HT1080 (cell line): Measurements from ENCODE around the gene RPUSD3. TPM values are rescaled to one million over a fixed set of nuclear protein-coding genes. Genes with fewer than 3 reads are reported as not detected.

Experiments
- DNase-seq: peaks from one replicate; pipeline ENCODE4 v3.0.0-alpha.2; 2015; ENCODE audit warnings: low read depth
- total RNA-seq: library from RNA; depleted of rRNA; stranded (reverse); fragments of >200 nt; shearing (Covaris generic); gene quantifications from 2 replicates; pipeline ENCODE4 v1.2.3, GENCODE V29; 2014; rRNA removed

Gene RPUSD3
- total RNA-seq, 1 experiment from 2014 or later, result 46.0 TPM

DNA sequence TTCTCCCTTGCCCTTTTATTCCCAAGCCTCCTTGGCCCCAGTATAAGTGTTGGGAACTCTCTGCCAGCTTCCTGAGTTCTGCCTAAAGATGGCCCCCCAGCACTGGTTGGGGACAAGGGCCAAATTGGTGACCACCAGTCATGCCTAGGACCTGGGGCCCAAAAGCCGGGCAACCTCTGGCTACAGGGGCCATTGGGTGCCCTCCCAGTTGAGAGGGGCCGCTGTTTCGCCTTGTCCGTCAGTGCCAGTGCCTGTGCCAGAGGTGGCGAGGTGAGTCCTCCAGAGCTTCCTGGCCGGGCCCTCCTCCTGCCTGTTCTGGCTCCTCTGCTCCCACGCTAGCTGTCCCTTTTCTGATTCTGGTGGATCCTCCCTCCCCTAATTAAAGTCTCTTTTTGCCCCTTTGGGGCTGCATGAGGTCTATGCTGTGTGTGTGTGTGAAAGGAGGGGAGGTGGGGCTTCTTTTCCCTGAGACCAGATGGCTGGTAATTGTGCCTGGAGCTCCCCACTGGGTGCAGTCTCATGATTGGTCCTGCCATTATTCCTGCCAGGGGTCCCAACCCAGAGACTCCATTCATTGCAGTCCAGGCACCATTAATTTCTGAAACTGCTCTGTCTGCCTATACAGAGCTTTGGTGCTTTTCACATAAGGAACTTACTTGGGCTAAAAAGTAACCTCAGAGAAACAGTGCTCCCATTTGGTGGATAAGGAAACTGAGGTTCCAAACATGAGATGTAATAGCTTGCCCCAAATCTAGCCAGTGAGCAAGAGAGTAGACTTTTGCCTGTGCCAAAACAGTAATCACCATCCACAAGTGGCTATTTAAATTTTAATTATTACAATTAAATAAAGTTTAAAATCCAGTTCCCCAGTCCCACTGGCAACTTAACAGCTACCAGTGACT, 36.9 kb downstream of the RPUSD3 start:
- no peak for DNase-seq

DNA sequence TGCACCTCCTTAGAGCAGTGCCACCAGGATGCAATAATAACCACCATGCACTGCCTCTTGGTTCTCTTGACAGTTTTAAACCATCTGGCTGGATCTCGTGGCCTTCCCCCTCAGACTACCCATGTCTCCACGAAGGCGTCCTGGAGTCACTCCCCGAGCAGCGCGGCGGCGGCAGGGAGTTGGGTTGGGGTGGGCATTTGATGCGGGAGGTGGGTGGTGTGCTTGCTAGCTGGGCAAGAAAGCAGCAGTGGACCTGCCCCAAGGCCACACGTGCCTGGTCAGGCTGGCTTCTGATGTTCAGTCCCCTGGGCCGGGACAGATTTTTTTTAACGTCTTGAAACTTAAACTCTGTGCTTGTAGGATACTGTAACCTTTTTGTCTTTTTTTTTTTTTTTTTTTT, 37.7 kb downstream of the RPUSD3 start:
- DNase-seq, result no peak

DNA sequence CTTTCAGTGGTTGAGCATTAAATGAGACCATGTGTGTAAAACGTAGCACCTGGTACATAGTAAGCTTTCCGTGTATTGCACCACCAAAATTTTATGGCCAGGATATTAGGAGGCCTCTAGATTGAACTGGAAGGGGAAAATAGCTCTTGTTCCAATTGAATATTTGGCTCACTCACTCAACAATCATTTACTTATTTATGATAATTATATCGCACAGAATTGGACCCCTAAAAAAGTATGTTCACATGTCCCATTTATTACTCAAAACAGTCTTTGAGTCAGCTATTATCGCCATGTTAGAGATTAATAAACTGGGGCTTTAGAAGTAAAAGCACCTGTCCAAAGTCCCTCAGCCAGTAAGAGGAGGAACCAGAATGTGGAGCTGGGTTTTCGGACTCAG, 38.8 kb downstream of the RPUSD3 start:
- DNase-seq, result no peak

DNA sequence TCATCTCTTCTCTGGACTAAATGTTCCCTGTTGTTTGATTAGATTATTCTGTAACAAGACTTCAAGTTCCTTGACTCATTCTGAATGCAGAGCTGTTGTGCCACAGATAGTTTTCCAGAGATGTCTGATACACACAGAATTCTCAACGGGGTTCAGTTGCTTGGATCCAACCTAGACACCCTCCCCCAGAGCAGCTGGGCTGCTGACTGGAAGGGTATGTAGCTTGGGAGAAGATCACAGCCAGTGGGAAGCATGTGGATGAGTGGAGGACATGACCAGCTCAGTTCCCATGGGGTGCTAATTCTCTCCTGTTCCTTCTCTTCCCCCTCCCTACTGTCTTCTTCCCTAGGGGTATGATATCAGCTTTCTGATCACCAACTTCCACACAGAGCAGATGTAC, 40.3 kb downstream of the RPUSD3 start:
- no peak for DNase-seq

DNA sequence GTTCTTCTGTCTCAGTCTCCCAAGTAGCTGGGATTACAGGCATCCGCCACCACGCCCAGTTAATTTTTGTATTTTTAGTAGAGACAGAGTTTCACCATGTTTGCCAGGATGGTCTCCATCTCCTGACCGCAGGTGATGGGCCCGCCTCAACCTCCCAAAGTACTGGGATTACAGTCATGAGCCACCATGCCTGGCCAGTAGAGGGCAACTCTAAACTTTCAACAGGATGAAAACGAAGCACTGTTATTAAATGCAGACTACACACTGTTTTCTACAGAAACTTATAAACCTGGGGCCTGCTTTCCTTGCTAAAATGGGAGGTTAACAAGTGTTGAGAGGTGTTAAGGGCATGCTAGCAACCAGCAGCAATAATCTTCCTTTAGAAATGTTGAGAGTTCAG, 43.3 kb downstream of the RPUSD3 start:
- no peak for DNase-seq

DNA sequence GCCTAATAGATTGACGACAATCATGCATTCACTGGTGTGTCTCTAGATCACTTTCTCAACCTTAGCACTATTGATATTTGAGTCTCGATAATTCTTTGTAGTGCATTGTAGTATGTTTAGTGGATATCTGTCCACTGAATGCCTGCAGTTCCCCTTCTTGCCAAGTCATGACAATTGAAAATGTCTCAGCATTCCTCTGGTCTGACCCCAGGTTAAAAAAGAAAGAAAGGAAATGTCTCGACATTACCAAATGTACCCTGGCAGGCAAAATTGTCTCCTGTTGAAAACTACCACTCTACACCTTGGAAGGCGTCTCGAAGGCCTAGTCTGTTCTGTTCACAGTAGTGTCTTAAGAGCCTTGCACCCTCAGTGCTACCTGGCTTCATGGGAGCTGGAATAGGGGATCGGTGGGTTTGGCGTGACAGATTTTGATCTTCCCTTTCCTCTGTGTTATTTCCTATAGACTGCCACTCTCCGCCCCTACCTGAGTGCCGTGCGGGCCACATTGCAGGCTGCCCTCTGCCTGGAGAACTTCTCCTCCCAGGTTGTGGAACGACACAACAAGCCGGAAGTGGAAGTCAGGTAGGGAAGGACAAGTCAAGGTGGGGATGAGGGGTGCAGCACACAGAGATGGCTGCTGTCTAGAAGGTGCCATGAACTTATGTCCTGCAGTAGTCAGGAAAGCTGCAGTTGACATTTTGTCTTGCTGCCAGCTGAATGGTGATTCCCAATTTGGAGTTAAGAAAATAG, 46.4 kb downstream of the RPUSD3 start:
- DNase-seq, result no peak

DNA sequence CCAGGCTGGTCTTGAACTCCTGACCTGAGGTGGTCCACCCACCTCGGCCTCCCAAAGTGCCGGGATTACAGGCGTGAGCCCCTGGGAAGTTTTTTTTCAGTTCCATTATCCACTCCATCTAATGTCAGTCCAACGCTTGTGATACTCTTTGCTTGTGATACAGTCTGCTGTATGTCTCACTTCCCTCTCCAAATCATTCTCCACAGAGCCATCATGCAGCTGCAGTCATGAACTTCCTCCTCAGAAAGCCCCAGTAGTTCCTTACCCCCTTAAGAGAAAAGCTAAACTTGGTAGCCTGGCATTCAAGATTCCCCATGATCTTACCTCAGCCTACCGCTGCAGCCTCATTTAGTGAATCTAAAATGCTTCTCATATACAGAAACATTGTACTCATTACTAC, 48.6 kb downstream of the RPUSD3 start:
- no peak for DNase-seq

DNA sequence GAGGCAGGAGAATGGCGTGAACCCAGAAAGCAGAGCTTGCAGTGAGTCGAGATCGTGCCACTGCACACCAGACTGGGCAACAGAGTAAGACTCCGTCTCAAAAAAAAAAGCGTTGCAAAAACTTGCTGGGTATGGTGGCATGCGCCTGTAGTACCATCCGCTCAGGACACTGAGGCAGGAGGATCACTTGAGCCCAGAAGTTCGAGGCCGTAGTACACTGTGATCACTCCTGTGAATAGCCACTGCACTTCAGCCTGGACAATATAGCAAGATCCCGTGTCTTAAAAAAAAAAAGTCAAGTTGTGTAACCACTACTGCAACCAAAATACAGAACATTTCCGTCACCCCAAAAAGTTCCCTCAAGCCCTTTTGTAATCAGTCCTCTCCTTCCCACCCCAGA, 49.4 kb downstream of the RPUSD3 start:
- DNase-seq, result no peak

DNA sequence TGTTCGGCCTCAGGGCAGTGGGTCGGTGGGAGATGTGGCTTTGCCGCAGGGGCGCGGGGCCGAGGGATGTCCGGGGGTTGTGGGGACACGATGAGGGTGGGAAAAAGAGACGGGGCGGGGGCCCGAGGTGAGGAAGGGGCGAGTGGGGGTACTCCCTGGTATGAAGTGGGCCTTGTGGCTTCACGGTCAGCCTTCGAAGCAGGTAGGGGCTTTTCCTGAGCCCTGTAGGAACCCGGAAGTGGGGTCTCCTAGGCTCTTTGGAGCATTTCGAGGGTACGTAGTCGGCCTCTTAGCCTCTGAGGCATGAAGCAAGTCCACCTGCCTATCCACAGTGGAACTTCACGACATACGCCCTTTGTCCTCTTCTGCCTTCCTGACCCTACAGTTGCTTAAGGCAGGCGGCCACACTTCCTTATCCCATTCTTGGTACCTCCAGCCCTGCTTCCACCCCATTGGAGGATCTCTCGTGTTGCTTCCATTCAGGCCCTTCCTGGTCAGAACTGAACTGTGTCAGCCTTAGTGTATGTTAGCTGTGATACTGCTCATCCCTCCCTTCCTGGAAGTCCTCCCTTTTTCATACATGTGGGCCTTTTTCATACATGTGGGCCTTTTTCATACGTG, 50.5 kb downstream of the RPUSD3 start:
- peak; percentile 20 for DNase-seq

DNA sequence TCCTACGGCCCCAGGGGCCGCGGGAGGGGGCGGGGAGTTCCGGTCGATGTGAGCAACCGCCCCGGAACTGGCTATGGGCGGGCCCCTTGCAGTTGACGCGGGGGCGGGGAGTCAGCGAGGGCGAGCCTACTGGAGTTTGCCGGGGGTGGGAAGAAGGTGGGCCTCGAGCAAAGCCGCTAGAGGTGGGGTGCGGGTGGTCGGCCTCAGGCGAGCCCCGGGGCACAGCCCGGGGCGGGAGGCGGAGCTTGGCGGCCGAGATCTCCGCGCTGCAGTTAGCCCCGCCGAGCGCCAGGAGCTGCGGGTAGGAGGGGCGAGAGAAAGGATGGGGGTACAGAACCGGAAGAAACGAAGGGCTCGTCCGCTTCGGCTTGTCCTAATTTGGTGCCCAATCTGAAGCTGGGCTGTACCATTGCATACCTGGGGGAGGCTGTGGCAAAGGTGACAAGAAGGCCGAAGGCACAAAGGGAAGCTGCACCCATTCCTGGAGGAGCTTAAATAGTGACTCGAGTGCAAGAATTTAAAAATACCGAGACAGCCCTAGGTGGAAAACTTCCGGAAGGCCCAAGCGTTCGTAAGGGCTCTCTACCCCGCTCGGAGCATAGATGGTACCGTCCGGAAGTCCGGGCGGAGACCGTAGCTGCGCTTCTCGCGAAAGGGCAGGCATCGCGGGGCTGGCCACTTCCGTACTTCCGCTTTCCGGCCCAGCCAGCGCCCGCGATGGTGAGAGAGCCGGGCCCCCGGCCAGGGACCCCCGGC, 51.2 kb downstream of the RPUSD3 start, which contains the start of the genes ARPC4 and TADA3:
ARPC4 (plus strand) TSS at position 678 of the 756 bp plus-strand sequence; CDS start at position 718, 40 bp downstream.
TADA3 (minus strand) TSS at position 69 of the 756 bp plus-strand sequence. CDS start 1,007 bp downstream, outside the sequence.
- peak; percentile 92 for DNase-seq

DNA sequence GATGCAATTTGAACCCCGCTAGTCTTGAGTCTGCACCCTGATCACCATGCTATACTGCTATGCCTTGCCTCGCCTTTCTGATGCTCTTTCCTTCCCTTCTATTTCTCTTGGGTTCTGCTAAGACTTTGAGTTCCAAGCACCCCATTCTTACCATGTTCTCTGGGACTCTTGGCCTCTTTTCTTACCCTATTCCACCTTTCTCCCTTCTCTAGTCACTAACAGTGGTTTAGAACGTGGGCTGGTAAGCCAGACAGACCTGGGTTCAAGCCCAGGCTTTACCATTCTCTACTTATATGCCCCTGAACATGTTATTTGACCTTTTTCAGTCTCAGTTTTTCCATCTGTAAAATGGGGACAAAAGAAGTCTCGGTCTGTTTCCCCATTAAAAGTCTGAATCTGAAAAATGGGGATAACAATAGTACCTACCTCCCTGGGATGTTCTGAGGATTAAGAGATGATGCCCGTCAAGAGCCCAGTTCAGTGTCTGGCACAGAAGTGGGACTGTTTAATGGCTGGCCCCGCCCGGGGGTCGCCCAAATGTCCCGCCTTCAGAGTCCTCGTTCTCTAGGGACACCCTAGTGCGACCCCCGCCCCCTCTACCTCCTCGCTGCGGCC, 51.9 kb downstream of the RPUSD3 start:
- no peak for DNase-seq

DNA sequence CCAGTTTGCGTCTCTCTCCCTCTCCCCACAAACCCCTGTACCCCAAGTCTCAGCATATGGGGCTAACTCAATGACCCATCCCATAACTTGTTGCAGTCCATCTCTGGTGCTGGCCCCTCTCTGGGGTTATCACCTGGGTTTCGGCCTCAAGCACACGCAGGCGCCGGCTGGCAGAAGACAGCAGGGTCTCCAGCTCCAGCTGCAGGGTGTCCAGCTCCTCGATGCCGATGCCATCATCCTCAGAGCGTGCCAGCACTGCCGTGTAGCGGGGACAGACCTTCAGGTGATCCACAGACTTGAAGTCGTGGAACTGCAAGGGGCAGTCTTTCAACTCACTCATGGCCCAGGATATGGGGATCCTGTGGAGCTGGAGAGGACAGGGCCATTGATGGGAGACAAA, 52.7 kb downstream of the RPUSD3 start:
- no peak for DNase-seq

Other genes with a start within 250 kb of the RPUSD3 start
- gene MTMR14, start 194.5 kb downstream of the RPUSD3 start, total RNA-seq, result 45.8 and 49.4 TPM in 2 replicates
- gene CPNE9, start 140.2 kb downstream of the RPUSD3 start, total RNA-seq, result not detected in 2 replicates
- gene BRPF1, start 112.3 kb downstream of the RPUSD3 start, total RNA-seq, result 19.9 and 22.9 TPM in 2 replicates
- 27.8 and 30.9 TPM in 2 replicates for gene OGG1, start 94.1 kb downstream of the RPUSD3 start, total RNA-seq
- gene CAMK1, start 74.1 kb downstream of the RPUSD3 start, total RNA-seq, result 36.9 and 44.1 TPM in 2 replicates
- 91.5 and 104 TPM in 2 replicates for gene TADA3, start 51.5 kb downstream of the RPUSD3 start, total RNA-seq
- 295 and 306 TPM in 2 replicates for gene ARPC4, start 50.9 kb downstream of the RPUSD3 start, total RNA-seq
- gene TTLL3, start 33.7 kb downstream of the RPUSD3 start, total RNA-seq, result 1.4 and 2.3 TPM in 2 replicates
- 0.14 TPM in 1 of 2 replicates, not detected in the other for gene CIDEC, start 36.2 kb upstream of the RPUSD3 start, total RNA-seq
- 34.1 and 45.6 TPM in 2 replicates for gene JAGN1, start 46.6 kb upstream of the RPUSD3 start, total RNA-seq
- gene IL17RE, start 58.8 kb upstream of the RPUSD3 start, total RNA-seq, result 0.66 TPM in 1 of 2 replicates, not detected in the other
- 11.9 and 12.0 TPM in 2 replicates for gene IL17RC, start 73.1 kb upstream of the RPUSD3 start, total RNA-seq
- 0.27 and 1.6 TPM in 2 replicates for gene CRELD1, start 89.8 kb upstream of the RPUSD3 start, total RNA-seq
- 1.0 and 1.3 TPM in 2 replicates for gene PRRT3, start 108.4 kb upstream of the RPUSD3 start, total RNA-seq
- 41.2 and 73.5 TPM in 2 replicates for gene EMC3, start 142.8 kb upstream of the RPUSD3 start, total RNA-seq
- gene FANCD2, start 182.4 kb upstream of the RPUSD3 start, total RNA-seq, result 31.1 and 33.2 TPM in 2 replicates